Ovary (tissue), 9 donors: ENCODE measurements around the gene PNLIPRP2. TPM values are rescaled to one million over a fixed set of nuclear protein-coding genes. Genes with fewer than 3 reads are reported as not detected.

Experiments
- DNase-seq, 5 donors: peaks; one replicate each; pipeline ENCODE4 v3.0.0-alpha.2; 2019 to 2020
- H3K27ac ChIP-seq, 2 donors: fragments of 200-600 bp; one replicate each; pipeline versions ENCODE4 v1.5.1 to v1.8.0; 2019 to 2022
- H3K27me3 ChIP-seq: fragments of 200-600 bp; one replicate; pipeline ENCODE4 v1.8.0; 2022
- H3K36me3 ChIP-seq: fragments of 200-600 bp; sonication (generic); one replicate; pipeline ENCODE4 v1.5.1; 2019
- H3K4me1 ChIP-seq: one replicate; pipeline ENCODE4 v1.8.1; 2013; ENCODE audit warnings: mild to moderate bottlenecking, moderate library complexity; ENCODE audit not compliant: insufficient read depth
- H3K4me3 ChIP-seq: fragments of 200-600 bp; sonication (generic); one replicate; pipeline ENCODE4 v1.5.1; 2017
- H3K9me3 ChIP-seq, 2 donors: fragments of 200-600 bp in 1 of 2; sonication (generic) in 1 of 2; one replicate each; pipeline versions ENCODE4 v1.5.1 to v1.8.1; 2013 to 2019; ENCODE audit warnings: mild to moderate bottlenecking in 1 of 2, moderate library complexity in 1 of 2
- CTCF ChIP-seq, 3 donors: fragments of 450-650 bp in 2 of 3; fragments of 200-600 bp in 1 of 3; IDR thresholded peaks; one replicate each; pipeline versions ENCODE4 v1.5.1 to v1.8.0; 2016 to 2022; ENCODE audit warnings: antibody characterized with exemption in 3 of 3, mild to moderate bottlenecking in 1 of 3
- EP300 ChIP-seq: sonication (generic); formaldehyde crosslinking; IDR thresholded peaks from one replicate; pipeline ENCODE4 v1.6.1; 2017; ENCODE audit warnings: antibody characterized with exemption
- POLR2A ChIP-seq: fragments of 450-650 bp; IDR thresholded peaks from one replicate; pipeline ENCODE4 v1.6.1; 2017; ENCODE audit warnings: antibody characterized with exemption, mild to moderate bottlenecking, moderate library complexity
- WGBS, 3 donors: extraction: QIAGEN DNeasy Blood & Tissue Kit in 1 of 3; methylation state at CpG; one replicate each; pipeline versions ENCODE4 v1.1.5 to v1.1.7; 2013 to 2017; 5-methylcytosine and 5-hydroxymethylcytosine counted together
- intact Hi-C, 4 donors: fragments of 100-400 bp; cut with DNase I; formaldehyde crosslinking; loops; one replicate each; pipeline versions ENCODE4 v1.11.0 to v1.15.1; 2022 to 2023
- polyA plus RNA-seq, 2 donors: library from polyadenylated mRNA; stranded (reverse); fragments of 200-250 nt in 1 of 2; fragments of 350-450 nt in 1 of 2; fragmentation: Illumina TruSeq in 1 of 2; extraction: RNeasy Lipid Tissue Mini Kit (QIAGEN cat#74804) in 1 of 2; gene quantifications; one replicate each; pipeline ENCODE4 v1.2.3, GENCODE V29; 2013 to 2014
- total RNA-seq, 7 donors: library from RNA; depleted of rRNA in 2 of 7; stranded (reverse); fragments of >200 nt in 2 of 7; fragmentation: NEBNext Ultra II Directional in 3 of 7; extraction: Animal tissue kit (Norgen Biotek cat#: 25700) in 3 of 7; gene quantifications; one replicate each; pipeline versions ENCODE4 v1.1.0 to v1.2.4, GENCODE V29; 2016 to 2023
- donor health status: DM: no; HTN: no; CAD: no; lungs with moderate emphysema.
- donor health status: DM: no; HTN: no; CAD: no.
- donor health status: Bipolar disorder and iron deficiency.
- donor health status: DM: yes; HTN: yes; CAD: no.
- donor health status: DM: no; HTN: no; CAD: no.
- donor health status: DM: yes; HTN: yes; CAD: no.

The PNLIPRP2 gene
- total and polyA plus RNA-seq, 9 donors: 0.15 to 1.4 (median 0.24) TPM; not detected in 4

DNA sequence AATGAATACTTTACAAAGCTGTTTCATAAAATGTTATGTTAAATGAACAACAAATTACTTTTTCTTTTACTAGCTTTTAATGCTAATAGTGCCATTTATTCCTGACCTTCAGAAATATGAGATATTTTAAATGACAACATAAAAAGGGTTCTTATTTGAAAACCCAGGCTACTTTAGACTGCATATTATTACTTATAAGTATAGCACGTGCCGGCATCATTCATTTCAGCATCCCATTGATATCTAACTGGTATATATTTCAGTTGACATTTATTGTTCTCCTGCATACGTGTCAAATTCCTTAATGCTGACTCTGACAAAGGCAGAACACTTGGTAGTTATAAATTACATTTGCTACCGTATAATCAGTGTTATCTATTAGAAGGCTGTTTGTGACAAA lies 35.3 kb downstream of the PNLIPRP2 start:
- no peak for DNase-seq
- Histone ChIP-seq H3K36me3 (no peaks in the 10 kb centered on the region), H3K9me3 (no peaks in the 10 kb centered on the region), H3K27ac (no peak overlapping the region), H3K4me1 (no peaks in the 10 kb centered on the region), H3K4me3 (no peak overlapping the region), H3K27me3 (no peaks in the 10 kb centered on the region)
- intact Hi-C loops: no loop called here
- no peak for TF ChIP-seq POLR2A
- TF ChIP-seq EP300: no peak
- no peak for TF ChIP-seq CTCF (IDR thresholded peaks at IDR 0.05)
- WGBS, 3 donors: 77 to 82% (median 79%) methylated on average over 4 of the region's 4 CpGs

DNA sequence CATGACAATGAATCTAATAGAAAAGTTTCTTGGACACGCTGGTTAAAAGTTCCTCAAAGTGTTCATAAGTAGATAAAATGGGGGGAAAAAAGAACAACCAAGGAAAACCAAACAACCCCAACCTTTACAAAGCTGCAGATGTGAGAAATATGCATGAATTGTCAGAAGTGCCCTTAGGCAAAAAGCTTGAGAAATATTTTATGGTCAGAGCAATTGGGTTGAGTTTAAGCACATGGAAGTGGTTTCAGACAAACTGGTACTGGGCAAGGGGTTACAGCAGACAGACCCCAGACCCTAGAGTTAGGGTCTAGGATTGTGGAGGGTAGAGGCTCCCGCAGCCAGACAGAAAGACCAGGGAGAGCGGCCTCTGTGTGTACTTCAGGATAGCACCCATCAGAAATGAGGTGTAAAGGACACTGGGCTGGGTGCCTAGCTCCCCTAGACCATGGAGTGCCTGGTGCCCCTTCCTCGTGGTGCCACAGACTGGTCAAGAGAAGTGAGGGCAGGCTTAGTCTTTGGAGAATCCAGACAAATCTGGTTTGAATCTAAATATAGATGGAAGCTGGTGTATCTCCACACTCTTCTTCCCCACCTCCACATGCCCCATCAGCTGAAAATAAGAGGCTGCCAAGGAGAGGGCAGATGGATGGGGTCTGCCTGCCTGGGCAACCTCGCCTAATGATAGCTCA lies 37.3 kb downstream of the PNLIPRP2 start:
- no peak for TF ChIP-seq POLR2A
- no peak for TF ChIP-seq EP300
- no peak for TF ChIP-seq CTCF (IDR thresholded peaks at IDR 0.05)
- intact Hi-C loops: no loop called here

GRCh38 chr10:116659049-116659670 lies 38.4 kb downstream of the PNLIPRP2 start:
- Histone ChIP-seq H3K9me3 (no peaks in the 10 kb centered on the region), H3K4me3 (no peak overlapping the region), H3K4me1 (no peaks in the 10 kb centered on the region), H3K36me3 (no peaks in the 10 kb centered on the region), H3K27ac (no peak overlapping the region), H3K27me3 (no peaks in the 10 kb centered on the region)
- intact Hi-C loops: no loop called here
- 80 to 89% (median 83%) methylated on average over 10 of the region's 10 CpGs for WGBS, 3 donors
- no peak for DNase-seq
- TF ChIP-seq CTCF (IDR thresholded peaks at IDR 0.05) (no peak), EP300 (no peak), POLR2A (no peak)

More for the DNA sequence above, 37.3 kb downstream of the PNLIPRP2 start:
- no peak for DNase-seq
- 90 to 94% (median 90%) methylated on average over 5 of the region's 5 CpGs for WGBS, 3 donors
- Histone ChIP-seq H3K4me1 (no peaks in the 10 kb centered on the region), H3K36me3 (no peaks in the 10 kb centered on the region), H3K9me3 (no peaks in the 10 kb centered on the region), H3K27me3 (no peaks in the 10 kb centered on the region), H3K4me3 (no peak overlapping the region), H3K27ac (no peak overlapping the region)

- no peaks in the 10 kb centered on the region for H3K4me1 ChIP-seq
- H3K27ac ChIP-seq: no peak overlapping the region
- H3K9me3 ChIP-seq: no peaks in the 10 kb centered on the region
- H3K4me3 ChIP-seq: no peak overlapping the region
- intact Hi-C loops: no loop called here
- 13 to 21% (median 16%) methylated on average over 5 of the region's 5 CpGs for WGBS, 3 donors
- TF ChIP-seq CTCF (IDR thresholded peaks at IDR 0.05) (no peak), EP300 (no peak), POLR2A (no peak)
- no peak for DNase-seq
- H3K27me3 ChIP-seq: no peaks in the 10 kb centered on the region
- no peaks in the 10 kb centered on the region for H3K36me3 ChIP-seq
These were observed 40.1 kb downstream of the PNLIPRP2 start for GRCh38 chr10:116660860-116661259.
